GM20000 (cell line): Measurements from ENCODE around the gene JSRP1.
"Not testable (repeated sequence)": the region's sequence is repeated elsewhere in the genome, so short reads cannot be mapped to it uniquely, and the experiment has no call there.

Source experiments
- DNase-seq: peaks from one replicate; pipeline ENCODE4 v3.0.0; 2012; ENCODE audit warnings: low spot score
- CTCF ChIP-seq: IDR thresholded peaks from 2 replicates; pipeline ENCODE4 v1.5.1; 2012; ENCODE audit warnings: mild to moderate bottlenecking, control low read depth; ENCODE audit errors: extremely low read depth, missing control alignments

Gene JSRP1

GRCh38 chr19:2287585-2288337, 31.5 kb upstream of the JSRP1 start:
- no peak for DNase-seq

DNA sequence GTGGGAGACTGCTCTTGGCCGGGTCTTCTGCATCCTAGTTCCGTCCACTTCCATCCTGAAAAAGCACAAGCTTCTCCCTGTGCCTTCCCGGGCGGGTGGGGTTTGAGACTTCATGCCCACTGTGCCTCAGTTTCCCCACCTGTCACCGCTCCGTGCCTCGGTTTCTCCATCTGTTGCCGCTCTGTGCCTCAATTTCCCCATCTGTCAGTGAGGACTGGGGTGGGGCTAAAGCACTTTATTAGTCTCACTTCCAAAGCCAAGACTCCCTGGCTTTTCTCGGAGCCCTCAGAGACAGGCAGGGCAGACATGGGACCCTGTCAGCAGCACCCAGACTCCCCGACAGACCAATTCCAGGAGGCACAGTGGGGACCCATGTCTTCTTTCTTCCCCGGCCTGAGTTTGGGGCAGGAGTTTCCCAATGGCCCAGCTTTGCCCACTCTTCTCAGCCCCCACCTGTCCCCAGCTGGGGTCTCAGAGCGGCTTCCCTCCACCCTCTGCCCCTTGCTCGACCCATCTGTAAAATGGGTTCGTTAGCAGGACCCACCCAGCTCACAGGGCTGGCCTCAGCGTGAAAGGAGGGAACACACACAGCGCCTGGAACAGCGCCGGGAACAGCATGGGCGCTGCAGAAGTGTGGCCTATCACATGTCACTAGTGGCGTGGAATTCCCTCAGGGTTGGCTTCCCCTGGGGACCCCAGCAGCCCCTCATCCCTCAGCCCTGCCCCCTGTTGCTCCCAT, 30.4 kb upstream of the JSRP1 start:
- no peak for TF ChIP-seq CTCF
- DNase-seq, result no peak

More at GRCh38 chr19:2287585-2288337, 31.5 kb upstream of the JSRP1 start:
- TF ChIP-seq CTCF, result no peak

GRCh38 chr19:2283835-2284507, 27.8 kb upstream of the JSRP1 start:
- no peak for DNase-seq
- TF ChIP-seq CTCF, result no peak

DNA sequence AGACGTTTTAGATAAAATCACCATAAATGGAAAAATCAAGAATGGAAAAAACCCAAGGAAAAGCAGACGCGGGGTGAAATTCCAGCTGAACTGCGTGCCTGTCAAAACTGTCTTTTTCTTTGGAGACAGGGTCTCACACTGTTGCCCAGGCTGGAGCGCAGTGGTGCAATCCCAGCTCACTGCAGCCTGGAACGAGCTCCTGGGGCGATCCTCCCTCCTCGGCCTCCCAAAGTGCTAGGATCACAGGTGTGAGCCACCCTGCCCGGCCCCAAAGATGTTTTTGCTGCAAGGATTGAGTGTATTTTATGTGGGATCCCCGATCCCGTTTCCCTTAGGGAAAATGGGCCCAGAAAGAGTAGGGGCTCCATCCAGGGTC, 26.6 kb upstream of the JSRP1 start:
- DNase-seq, result no peak
- TF ChIP-seq CTCF, result no peak

- no peak for TF ChIP-seq CTCF
- DNase-seq, result peak; percentile 73
Observed at GRCh38 chr19:2282062-2282861, 26.0 kb upstream of the JSRP1 start, which contains the start of gene PEAK3. PEAK3 (minus strand) TSS chr19:2282175; CDS start chr19:2280931, 1,244 bp downstream.

- DNase-seq, result not testable (repeated sequence)
Observed at GRCh38 chr19:2281265-2282061, 25.2 kb upstream of the JSRP1 start.
